Activated CD8-positive, alpha-beta memory T cell treated with anti-CD3 and anti-CD28 coated beads, Interleukin-2, amount 50 U/mL, for 4 hours (primary cell): ENCODE data around the gene SH2D3C.
A peak's percentile ranks its signal among the peaks of the same experiment; 100 is the strongest.

Experiments
- DNase-seq: peaks from one replicate; pipeline ENCODE4 v3.0.0-alpha.2; 2020

SH2D3C gene

GRCh38 chr9:127778280-127779135 is at the start of gene SH2D3C:
SH2D3C (minus strand) TSS chr9:127778666; CDS start chr9:127778627, 39 bp downstream.
- DNase-seq: peak; percentile 45

GRCh38 chr9:127826253-127826913 is 47.9 kb upstream of the SH2D3C start:
- no peak for DNase-seq

GRCh38 chr9:127825319-127826051 is 47.0 kb upstream of the SH2D3C start:
- no peak for DNase-seq

GRCh38 chr9:127822108-127822507 is 43.6 kb upstream of the SH2D3C start:
- DNase-seq: no peak

GRCh38 chr9:127818574-127818973 is 40.1 kb upstream of the SH2D3C start:
- DNase-seq: no peak

GRCh38 chr9:127817881-127818434 is 39.5 kb upstream of the SH2D3C start:
- no peak for DNase-seq

- DNase-seq: no peak
Measured at GRCh38 chr9:127816728-127817127, 38.3 kb upstream of the SH2D3C start.

GRCh38 chr9:127816362-127816725 is 37.9 kb upstream of the SH2D3C start:
- DNase-seq: no peak

- DNase-seq: no peak
Measured at GRCh38 chr9:127815512-127816361, 37.3 kb upstream of the SH2D3C start.

- DNase-seq: no peak
Measured at GRCh38 chr9:127814619-127815511, 36.4 kb upstream of the SH2D3C start.

- DNase-seq: no peak
Measured at GRCh38 chr9:127813686-127814226, 35.3 kb upstream of the SH2D3C start.

GRCh38 chr9:127812936-127813675 is 34.6 kb upstream of the SH2D3C start:
- DNase-seq: no peak

- no peak for DNase-seq
Measured at GRCh38 chr9:127812011-127812410, 33.5 kb upstream of the SH2D3C start.

- DNase-seq: no peak
Measured at GRCh38 chr9:127810378-127811187, 32.1 kb upstream of the SH2D3C start.

- no peak for DNase-seq
Measured at GRCh38 chr9:127809540-127810377, 31.3 kb upstream of the SH2D3C start.

- DNase-seq: no peak
Measured at GRCh38 chr9:127809002-127809539, 30.6 kb upstream of the SH2D3C start.

GRCh38 chr9:127808347-127809001 is 30.0 kb upstream of the SH2D3C start:
- no peak for DNase-seq
